ENCODE results near the gene DLG2.

The DLG2 gene

DNA sequence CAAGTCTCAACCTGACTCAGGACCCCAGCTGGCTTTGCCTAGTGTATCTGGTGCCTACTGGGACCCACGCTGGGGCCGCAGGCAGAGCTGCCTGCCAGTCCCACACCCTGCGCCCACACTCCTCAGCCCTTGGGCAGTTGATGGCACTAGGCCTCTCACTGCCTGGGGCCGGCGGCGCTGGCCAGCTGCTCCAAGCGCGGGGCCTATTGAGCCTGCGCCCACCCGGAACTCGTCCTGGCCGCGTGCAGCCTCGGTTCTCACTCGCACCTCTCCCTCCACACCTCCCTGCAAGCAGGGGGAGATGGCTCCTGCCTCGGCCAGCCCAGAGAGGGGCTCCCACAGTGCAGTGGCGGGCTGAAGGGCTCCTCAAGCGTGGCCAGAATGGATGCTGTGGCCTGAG, 1432.4 kb downstream of the DLG2 start:
- no peak for DNase-seq (ENCODE audit: low spot score)

GRCh38 chr11:84193706-84194105, 1433.4 kb downstream of the DLG2 start:
- no peak for DNase-seq (ENCODE audit: low spot score)

DNA sequence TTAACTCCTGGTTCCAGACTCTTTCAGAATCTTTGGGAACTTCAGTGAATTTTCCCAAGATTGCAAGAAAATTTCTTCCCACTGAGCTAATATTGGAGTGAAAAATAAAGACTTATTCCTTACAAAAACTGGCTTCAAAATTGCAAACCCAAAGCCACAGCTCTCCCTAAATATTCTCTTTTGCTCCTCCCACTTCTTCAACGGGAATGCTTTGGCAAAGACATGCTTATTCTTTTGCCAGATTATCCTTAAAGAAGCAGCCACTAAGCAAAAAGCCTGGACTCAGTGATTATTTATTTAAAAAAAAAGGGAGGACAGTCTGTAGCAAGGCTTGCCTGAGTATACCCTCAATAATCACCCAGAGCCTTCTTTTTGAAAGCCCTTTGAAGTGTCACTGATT, 1438.6 kb downstream of the DLG2 start:
- no peak for DNase-seq (ENCODE audit: low spot score)

GRCh38 chr11:84173078-84173477, 1454.1 kb downstream of the DLG2 start:
- DNase-seq (ENCODE audit: low spot score): no peak

DNA sequence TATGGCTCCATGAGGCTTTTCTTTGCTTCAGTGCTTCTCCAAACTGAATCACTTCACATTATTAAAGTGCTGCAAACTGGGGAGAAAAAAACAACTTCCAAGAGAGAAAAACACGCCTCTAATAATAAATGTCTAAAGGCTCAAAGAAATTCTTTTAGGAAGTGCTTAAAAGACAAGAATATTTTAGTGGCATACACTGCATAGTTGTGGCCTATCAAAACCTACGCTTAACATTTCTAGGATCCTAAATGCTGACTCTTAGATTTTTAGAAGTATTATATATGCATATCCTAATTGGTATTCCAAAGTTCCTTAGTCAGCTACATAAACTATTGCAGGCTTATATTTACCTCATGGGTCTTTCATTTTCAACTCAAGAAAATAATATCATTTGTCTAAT, 1462.0 kb downstream of the DLG2 start:
- no peak for DNase-seq (ENCODE audit: low spot score)

DNA sequence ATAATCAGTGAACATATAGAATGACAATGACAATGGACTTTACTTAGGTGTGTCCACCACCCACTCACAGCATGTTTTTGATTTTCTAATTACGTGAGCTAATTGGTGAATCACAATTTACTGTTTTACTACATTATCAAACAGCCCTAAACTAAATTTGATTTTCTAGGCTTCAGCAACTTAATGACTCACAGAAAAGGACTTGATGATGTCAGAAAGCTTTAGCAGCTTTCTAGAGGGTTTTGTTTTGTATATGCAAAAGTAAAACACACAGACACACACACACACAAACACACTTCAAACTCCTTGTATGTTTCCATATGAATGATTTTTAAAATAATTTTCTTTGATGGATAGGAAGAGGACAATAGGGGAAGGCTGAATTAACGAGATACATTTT, 1462.4 kb downstream of the DLG2 start:
- DNase-seq (ENCODE audit: low spot score): no peak

GRCh38 chr11:84163116-84163515, 1464.0 kb downstream of the DLG2 start:
- DNase-seq (ENCODE audit: low spot score): no peak

DNA sequence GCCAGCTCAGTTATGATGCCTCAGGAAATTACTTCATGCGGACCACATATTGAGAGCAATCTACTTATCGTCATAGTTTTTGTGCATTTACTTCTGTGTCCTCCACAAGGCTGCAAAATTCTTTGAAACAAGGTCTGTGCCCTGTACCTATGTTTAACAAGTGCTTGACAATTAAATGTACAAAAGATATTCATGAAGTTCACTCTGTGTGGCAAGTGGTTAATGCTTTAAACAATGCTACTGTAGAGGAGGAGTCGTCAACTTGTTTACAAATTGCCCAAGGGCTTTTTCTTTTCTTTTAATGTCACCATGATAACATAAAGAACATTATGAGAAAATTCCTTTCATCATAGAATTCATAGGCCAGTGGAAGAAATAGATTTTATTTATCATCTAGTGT, 1469.5 kb downstream of the DLG2 start:
- no peak for DNase-seq (ENCODE audit: low spot score)

DNA sequence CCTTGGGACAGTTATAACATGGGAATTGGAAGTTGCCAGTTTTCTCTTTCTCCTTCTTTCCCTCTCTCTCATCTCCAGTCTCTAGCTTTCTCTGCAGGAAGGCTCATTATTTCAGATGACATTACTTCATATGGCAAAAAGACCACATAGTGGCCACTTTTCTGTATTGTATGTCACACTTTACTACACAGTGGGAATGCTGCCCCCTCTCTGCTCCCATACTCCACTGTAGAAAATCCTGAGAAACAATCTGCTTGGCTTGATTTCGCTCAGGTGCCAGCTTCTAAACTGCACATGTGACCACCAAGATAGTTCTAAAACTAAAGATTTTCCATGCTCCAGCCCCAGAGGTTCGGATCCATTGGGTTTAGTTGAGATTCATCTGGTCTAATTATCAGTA, 1480.3 kb downstream of the DLG2 start:
- no peak for DNase-seq (ENCODE audit: low spot score)

DNA sequence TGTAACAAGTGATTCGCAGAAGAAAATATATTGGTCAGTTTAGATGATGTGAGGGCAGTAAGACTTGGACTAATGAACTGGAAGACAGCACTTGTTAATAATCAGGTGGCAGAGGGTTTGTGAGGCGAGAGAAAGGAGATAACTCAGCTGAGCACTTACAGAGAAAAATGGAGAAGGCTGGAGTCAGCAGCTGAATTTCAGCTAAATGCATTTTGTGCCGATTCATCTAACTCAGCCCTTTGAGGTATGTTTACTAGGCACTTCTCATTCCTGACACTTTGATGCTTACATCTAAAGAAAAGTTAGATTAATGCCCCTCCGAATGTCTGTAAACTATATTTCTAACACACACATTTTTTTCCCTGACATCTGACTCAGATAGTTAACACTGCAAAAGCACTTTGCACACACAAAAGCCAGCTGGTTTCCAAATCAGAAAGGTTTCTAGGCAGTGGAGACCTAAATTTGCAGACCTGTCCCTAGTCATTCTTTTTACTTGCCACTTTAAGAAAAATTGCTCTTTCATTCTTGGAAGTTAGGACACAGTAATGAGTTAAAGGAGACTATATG, 1481.4 kb downstream of the DLG2 start:
- DNase-seq (ENCODE audit: low spot score): no peak

DNA sequence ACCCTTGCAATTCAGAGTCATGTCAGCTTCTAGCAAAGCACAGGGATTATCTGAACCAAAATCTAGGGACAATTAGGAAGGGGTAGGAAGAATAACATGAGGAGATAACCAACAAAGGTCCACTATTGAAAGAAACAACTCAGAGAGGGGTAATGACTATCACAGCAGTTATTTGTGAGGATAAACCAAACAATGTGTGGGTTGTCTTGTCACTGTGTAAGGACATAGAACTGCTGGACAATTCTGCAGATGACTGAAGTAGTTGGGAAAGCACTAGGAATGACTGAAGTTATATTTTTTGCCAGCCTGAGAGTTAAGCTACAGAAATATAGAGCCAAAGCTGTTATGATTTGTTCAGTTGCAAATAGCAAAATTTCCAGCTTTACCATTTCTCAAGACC, 1482.6 kb downstream of the DLG2 start:
- DNase-seq (ENCODE audit: low spot score): no peak

GRCh38 chr11:84142411-84142810, 1484.7 kb downstream of the DLG2 start:
- no peak for DNase-seq (ENCODE audit: low spot score)

GRCh38 chr11:84140386-84141169, 1486.6 kb downstream of the DLG2 start:
- no peak for DNase-seq (ENCODE audit: low spot score)

GRCh38 chr11:84137960-84138359, 1489.2 kb downstream of the DLG2 start:
- DNase-seq (ENCODE audit: low spot score): no peak

GRCh38 chr11:84137505-84137904, 1489.6 kb downstream of the DLG2 start:
- DNase-seq (ENCODE audit: low spot score): no peak

GRCh38 chr11:84136926-84137325, 1490.2 kb downstream of the DLG2 start:
- no peak for DNase-seq (ENCODE audit: low spot score)

DNA sequence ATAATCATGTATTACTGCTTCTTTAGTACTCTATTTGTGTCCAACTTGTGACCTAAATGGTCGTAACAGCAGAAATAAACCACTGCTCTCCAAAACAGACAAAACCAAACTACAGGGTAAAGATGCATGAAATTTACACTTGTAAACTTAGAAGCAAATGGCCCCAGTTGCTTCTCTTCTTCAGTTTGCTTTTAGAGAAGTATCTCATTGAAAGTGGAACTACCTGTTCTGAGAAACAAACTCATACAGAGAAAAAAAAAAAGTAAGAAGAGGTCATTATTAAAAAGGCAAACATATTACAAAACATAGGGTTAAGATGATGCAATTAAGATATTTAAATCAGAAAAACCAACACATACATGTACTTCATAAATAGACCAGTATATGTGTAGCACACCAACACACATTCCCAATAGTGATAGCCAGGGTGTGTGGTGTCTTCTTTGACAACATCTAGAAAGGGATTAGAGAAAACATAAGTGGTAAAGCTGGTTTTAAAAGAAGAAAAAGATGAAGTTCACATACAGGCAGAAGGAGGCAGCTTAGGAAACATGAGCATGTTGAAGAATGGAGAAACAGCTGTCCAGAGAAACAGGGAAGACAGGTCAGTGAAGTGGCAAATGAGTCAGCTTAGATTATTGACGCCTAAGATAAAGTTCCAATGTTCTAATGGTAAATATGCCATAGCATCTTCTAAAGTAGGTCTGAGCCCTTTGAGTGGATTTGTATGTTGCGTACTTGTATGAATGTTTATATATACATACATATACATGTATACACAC, 1496.3 kb downstream of the DLG2 start:
- no peak for DNase-seq (ENCODE audit: low spot score)

DNA sequence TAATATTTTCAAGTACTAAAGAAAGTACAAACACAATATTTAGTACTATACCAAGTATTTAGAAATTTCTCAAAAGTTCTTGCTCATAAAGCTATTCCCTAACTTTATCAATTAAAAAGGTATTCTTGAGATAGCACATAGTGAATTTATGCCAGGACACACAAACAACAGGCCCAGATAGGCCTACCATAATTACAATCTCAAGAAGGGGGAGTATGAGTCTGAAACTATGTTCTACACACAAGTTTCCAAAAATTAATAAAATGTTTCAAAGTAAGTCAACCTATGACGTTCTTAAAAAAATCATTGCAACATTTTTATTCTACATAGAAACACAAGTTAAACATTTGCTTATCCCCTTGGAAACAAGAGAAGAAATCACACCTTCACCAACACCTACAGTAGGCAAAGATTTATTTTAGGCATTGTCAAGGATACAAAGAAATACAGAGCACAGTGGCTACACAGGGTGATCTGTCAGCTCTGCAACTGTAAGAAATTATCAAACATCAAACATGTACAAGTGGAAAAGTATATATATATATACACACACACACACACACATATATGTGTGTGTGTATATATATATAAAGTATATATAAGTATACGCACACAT, 1497.1 kb downstream of the DLG2 start:
- DNase-seq (ENCODE audit: low spot score): no peak

DNA sequence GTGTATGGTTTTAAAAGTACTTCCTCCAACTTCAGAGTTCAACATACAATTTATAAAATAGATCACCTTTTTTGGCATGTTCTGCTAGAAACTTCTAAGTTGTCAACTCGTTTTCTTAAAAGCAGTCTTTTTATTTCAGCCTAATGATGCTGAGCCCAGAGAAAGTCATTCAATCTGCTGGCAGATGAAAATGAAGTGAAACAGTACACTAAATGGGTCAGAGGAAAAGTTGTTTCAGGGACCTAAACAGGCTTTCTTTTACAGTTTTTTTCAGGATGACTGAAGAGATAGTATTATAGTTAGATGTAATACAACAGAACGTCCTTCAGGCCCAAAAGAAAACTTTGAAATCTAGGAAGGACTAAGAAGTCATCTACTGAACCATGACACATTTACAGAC, 1498.3 kb downstream of the DLG2 start:
- no peak for DNase-seq (ENCODE audit: low spot score)

DNA sequence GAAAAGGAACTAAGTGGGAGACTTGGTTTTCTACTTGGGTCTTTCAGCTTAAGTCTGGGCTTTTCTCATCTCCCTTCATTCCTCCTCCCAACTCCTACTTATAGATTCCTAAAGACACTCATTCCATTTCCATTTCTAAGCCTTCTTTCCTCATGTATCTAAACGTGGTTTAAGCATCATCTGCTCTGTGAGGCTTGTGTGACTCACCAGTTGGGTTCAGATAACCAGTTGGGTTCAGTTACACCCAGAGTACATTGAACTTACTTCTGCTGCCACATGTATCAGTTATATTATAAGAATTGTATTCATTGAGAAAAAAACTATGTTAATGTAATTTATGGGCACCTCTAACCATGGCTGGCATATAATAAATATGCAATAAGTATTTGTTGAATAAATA, 1509.8 kb downstream of the DLG2 start:
- no peak for DNase-seq (ENCODE audit: low spot score)

GRCh38 chr11:84106541-84106940, 1520.6 kb downstream of the DLG2 start:
- no peak for DNase-seq (ENCODE audit: low spot score)

GRCh38 chr11:84105148-84105547, 1522.0 kb downstream of the DLG2 start:
- no peak for DNase-seq (ENCODE audit: low spot score)

DNA sequence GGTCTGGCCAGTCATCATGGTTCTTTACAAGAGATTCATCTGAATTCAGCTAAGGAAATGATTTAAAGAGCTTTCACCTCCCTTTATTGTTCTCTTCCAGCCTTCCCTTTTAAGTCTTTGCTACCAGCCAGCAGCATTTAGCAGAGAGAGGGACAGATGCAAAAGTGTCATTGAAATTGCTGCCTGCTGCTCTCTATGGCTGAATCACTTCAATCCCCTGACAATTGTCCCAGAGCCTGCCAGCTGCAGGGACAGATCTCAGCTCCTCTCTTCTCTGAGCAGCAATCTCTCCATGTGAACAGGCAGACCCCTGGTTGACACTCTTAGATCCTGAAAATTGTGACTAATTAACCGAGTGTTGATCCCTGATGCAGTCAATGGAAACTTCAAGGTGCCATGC, 1524.0 kb downstream of the DLG2 start:
- no peak for DNase-seq (ENCODE audit: low spot score)

Measured in CD4-positive, alpha-beta T cell treated with Interleukin-2 at 100 ng/mL for 4 hours (primary cell).